ENCODE data around the gene PTPA.

DNA sequence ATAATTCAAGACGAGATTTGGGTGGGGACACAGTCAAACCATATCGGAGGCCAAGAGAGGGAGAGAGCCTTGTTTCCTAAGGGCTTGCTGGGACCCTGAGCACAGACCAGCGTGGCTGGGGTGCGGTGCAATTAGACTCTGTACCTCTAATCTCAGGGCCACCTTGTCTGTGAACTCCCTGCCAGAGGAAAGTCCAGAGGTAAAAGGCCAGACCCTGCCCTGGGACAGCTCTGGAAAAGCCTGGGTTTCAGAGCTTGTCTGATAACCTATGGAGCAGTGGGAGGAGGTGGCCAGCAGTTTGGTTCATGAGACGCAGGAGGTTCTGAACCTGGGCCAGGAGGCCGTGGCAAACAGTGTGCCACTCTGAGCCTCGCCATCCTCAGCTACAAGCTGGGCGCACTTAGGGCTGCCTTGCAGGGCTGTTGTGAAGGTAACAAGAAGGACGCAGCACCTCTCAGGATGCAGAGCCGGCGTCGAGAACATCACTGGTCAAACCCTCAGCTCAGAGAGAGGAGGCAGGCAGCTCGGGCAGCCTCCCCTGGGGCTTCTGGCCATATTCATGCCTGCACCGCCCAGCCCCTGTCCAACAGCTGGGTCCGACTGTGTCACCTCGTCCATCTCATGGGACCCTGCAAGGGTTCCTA is 35.1 kb upstream of the PTPA start:
- TF ChIP-seq, protein P1, sequence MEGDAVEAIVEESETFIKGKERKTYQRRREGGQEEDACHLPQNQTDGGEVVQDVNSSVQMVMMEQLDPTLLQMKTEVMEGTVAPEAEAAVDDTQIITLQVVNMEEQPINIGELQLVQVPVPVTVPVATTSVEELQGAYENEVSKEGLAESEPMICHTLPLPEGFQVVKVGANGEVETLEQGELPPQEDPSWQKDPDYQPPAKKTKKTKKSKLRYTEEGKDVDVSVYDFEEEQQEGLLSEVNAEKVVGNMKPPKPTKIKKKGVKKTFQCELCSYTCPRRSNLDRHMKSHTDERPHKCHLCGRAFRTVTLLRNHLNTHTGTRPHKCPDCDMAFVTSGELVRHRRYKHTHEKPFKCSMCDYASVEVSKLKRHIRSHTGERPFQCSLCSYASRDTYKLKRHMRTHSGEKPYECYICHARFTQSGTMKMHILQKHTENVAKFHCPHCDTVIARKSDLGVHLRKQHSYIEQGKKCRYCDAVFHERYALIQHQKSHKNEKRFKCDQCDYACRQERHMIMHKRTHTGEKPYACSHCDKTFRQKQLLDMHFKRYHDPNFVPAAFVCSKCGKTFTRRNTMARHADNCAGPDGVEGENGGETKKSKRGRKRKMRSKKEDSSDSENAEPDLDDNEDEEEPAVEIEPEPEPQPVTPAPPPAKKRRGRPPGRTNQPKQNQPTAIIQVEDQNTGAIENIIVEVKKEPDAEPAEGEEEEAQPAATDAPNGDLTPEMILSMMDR (IDR thresholded peaks at IDR 0.05) = no peak
- no peak for TF ChIP-seq ZFX (IDR thresholded peaks at IDR 0.05; ENCODE audit: borderline replicate concordance)
